Measurements from ENCODE around the gene MAGEA11.
"Not testable (repeated sequence)": the region's sequence is repeated elsewhere in the genome, so short reads cannot be mapped to it uniquely, and the experiment has no call there.

MAGEA11 gene, protein sequence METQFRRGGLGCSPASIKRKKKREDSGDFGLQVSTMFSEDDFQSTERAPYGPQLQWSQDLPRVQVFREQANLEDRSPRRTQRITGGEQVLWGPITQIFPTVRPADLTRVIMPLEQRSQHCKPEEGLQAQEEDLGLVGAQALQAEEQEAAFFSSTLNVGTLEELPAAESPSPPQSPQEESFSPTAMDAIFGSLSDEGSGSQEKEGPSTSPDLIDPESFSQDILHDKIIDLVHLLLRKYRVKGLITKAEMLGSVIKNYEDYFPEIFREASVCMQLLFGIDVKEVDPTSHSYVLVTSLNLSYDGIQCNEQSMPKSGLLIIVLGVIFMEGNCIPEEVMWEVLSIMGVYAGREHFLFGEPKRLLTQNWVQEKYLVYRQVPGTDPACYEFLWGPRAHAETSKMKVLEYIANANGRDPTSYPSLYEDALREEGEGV

DNA sequence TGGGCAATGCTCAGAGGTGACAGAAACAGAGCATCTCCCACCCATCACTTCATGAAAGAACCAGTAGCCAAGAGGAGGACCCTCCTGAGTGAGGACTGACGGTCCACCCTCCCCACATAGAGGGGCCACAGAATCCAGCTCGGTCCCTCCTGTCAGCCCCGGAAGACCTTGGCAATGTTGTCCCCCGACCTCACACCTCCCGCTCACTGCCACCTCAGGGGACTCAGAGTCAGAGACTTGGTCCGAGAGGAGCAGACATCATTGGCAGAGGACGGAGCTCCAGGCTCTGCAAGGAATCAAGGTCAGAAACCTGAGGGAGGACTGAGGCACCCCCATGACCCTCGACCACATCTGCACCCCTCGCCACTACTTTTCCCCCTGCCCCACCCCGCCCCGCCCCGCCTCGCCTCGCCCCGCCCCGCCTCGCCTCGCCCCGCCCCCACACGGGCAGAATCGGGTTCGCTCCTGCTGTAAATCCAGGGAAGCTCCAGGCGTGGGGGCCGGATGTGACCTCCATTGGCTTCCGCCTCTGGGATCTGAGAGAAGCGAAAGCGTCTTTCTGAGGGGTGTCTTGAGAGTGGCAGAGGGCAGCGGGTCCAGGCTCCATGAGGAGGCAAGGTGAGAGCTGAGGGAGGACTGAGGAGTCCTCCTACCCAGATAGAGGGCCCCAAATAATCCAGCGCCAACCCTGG is at the start of gene MAGEA11:
MAGEA11 (plus strand) TSS at position 516 of the 692 bp plus-strand sequence. CDS start 1,100 bp downstream, outside the sequence.
- DNase-seq: no peak

DNA sequence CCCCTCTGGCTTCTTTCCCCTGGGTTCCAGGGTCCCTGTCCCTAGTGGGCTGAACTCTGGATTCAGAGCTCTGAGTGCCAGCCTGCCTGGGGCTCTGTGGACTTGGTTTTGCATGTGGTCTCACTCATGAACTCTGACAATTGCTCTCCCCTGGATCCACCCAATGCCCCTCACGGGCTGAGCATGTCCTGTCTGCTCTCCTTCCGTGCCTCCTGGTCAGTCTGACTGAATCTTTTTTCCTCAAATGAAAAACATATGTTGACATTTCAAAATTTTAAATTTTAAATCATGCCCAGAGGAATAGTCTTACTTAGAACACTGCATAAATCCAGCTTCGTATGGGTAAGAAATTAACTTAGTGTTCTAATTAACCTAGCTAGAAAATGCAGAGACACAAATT is 36.8 kb upstream of the MAGEA11 start:
- not testable (repeated sequence) for DNase-seq

DNA sequence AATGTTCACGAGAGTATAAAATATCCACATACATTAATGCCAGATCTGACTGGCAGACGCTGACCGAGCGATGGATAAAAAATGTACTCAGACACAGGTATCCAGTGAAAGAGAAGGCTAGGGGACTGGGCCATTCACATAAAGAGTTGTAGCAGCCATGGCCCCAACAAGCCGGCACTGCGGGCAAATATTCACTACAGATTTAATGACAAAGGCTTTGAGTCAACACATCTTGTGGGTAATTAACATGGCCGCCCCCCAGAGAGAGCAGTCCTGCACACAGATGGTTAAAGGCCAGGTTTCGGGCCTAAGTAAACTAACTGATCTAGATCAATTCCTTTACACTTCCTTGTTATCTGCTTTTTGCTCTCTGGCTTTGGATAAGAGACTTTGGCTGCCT is 36.3 kb upstream of the MAGEA11 start:
- not testable (repeated sequence) for DNase-seq

DNA sequence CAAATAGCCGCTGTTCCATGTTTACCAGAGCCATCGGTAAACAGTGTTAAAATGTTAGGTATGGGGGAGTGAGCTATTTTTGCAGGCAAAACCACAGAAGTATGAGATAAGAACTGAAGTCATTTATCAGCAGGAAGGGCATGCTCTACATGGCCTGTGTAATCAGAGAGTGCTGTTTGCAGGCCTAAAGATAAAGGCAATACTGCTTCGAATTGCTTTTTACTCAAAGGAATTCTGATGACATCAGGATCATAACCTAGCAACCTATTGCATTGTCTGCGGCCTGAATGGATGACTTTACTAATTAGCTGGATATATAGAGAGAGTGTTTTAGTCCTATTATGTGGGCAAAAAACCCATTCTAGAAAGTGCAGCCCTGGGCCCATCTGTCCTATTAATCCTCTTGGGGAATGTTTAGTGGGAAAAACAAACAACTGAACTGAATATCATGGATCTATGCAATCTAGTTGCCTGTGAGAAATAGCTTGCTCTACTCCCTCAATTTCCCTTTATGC is 32.6 kb upstream of the MAGEA11 start:
- DNase-seq: not testable (repeated sequence)

DNA sequence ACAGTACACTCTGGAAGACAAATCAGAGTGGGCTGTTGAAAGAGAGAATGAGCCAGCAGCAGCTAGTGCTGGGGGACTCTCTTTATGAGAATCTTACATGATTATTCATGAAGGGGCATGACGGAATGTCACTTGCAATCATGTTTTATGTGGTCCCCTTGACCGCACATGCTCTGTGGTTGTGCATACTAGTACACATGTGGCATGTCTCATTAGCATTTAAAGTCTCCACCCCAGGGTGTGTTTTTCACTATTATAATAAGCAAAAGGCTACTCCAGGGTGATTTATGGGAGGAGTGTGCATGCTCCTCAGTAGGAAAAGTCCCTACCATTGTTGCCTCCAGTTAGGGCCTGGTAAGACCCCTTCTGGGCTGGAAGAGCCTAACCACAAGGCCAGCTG is 30.7 kb upstream of the MAGEA11 start:
- DNase-seq: no peak

DNA sequence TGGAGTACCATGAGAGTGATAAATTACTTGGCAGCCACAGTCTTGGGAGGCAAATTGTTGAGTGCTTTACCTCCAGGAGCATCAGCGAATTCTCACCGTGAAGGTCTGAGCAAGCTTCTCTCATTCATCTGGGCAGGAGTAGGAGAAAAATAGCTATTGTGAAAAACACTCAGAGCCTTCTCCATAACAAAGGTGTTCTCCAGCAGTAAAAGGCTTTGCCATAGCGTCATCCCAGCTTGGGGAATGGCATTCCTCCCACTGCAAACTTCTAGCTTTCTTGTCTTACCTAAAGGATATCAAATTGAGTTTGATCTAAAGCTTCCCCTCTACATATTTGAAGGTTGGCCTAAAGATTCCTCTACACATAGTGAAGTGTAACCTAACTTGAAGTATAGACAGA is 29.8 kb upstream of the MAGEA11 start:
- no peak for DNase-seq

DNA sequence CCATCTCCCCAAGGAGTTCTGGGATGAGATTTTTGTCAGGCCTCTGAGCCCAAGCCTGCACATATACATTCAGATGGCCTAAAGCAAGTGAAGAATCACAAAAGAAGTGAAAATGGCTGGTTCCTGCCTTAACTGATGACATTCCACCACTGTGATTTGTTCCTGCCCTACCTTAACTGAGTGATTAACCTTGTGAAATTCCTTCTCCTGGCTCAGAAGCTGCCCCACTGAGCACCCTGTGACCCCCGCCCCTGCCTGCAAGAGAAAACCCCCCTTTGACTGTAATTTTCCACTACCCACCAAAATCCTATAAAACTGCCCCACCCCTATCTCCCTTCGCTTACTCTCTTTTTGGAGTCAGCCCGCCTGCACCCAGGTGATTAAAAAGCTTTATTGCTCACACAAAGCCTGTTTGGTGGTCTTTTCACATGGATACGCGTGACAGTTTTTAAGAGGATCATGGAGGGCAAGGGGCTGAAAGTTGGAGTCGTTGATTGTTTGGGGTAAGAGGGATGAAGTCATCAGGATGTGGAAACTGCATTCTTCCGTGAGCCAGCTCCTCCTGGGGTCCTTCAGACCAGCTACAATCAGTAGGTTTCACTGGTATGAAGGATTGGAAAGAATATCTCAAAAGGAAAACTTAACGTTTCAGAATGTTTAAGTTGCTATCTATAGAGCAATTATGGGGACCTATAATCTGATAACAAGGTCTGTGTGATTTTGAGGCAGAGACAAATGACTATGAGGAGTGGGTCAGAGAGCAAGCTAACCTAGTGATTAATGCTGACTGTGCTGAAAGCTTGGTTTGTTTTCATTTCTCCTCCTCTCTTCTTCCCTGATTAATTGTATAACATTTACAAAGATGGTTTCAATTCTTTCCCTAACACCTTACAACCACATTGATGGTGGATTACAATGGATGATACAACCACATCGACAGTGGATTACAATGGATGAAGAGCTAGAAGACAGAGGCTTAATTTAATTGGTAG is 28.6 kb upstream of the MAGEA11 start:
- DNase-seq: no peak

DNA sequence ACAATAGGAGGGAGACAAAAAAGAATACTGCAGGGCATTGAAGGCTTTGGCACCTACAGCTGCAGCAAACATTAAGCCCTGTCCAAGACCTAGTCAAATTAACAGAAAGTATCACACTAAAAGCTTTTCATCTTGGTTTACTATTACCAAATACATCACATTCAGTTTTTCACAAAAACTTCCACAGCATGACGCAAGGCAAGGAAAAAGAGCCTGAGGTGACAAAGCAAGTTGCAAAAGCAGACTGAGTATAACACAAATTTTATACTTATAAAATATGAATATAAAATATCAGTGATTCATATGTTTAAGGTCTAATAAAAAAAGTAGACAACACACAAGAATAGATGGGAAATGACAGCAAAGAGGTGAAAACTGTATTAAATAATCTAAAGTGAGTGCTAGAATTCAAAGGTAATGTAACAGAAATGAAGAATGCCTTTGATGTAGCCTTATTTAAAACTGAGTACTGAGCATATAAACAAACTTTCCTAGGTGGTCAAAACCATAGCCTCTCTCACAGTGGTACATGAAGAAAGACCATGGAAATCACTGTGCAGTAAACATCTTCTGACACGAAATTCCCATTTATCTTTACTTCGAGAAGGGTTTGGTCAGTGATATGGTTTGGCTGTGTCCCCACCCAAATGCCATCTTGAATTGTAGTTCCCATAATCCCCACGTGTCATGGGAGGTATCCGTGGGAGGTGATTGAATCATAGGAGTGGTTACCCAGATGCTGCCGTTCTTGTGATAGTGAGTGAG is 27.7 kb upstream of the MAGEA11 start:
- DNase-seq: no peak

DNA sequence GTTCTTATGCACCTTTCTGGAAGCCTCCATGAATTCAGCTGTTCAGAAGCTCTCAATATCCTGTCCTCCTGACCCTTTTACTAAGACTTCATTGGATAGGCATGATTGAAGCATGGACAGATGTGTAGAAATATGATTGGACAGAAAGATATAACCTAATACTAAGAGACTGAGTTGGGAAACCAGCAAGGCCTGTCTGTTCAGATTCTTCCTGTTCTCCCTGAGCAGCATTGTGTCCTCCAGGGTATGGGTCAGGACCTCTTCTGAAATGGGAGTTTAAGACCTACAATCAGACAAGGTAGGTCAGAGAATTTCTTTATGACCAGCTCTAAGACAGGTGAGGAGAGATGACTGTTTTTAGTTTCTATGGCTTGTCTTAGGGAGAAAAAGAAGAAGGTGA is 23.9 kb upstream of the MAGEA11 start:
- DNase-seq: no peak

DNA sequence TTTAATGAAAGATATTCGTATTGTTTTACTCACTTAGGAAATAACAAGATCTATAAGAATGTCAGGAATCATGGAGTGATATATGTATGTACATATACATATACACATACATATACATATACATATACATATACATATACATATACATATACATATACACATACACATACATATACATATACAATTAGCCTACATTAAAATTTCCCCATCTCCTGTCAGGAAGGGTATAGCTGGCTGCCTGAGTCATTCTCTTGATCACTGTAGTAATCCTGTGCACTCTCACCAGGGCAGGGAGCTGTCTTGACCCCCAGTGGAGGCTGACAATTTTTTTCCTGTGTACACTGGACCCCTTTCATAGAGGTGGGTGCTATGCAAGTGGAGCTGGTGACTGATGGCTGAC is 23.3 kb upstream of the MAGEA11 start:
- DNase-seq: no peak

DNA sequence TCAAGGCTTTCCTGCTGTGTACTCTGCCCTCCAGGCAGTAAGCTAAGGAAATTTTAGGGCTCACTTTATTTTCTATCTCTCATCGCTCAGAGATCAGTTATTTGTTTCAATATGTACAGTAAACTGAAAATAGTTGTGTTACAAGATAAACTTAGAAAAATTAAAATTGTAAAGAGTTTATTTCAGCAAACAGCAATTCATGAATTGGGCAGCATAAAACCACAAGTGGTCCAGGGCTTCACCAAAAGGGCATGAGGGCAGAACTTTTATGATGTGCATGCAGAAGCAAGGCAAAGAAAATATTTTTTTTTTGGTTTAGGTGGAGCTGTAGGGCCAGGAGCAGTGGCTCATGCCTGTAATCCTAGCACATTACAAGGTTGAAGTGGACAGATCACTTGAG is 20.1 kb upstream of the MAGEA11 start:
- DNase-seq: no peak

DNA sequence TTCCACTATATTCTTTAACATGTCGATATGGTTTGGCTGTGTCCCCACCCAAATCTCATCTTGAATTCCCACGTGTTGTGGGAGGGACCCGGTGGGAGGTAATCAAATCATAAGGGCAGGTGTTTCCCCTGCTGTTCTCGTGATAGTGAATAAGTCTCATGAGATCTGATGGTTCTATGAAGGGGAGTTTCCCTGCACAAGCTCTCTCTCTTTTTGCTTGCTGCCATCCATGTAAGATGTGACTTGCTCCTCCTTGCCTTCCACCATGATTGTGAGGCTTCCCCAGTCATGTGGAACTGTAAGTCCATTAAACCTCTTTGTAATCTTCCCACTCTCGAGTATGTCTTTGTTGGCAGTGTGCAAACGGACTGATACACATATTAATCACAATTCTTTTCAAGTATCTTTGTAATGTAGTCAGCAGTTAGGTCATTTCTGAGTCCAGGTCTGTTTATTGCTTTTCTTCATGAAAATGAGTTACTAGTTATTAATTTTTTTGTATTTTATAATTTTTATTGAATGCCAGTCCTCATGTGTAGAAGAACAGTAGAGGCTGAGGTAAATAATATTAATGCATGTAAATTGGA is 19.1 kb upstream of the MAGEA11 start:
- not testable (repeated sequence) for DNase-seq

DNA sequence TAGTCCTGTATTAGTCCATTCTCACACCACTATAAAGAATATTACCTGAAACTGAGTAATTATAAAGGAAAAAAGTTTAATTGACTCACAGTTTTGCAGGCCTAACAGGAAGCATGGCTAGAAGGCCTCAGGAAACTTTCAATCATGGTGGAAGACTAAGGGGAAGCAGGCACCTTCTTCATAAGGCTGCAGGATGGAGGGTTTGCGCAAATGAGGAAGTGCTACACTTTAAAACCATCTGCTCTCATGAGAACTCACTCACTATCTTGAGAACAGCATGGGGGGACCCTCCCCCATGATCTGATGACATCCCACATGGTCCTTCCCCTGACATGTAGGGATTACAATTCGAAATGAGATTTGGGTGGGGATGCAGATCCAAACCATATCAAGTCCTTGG is 12.1 kb upstream of the MAGEA11 start:
- no peak for DNase-seq

DNA sequence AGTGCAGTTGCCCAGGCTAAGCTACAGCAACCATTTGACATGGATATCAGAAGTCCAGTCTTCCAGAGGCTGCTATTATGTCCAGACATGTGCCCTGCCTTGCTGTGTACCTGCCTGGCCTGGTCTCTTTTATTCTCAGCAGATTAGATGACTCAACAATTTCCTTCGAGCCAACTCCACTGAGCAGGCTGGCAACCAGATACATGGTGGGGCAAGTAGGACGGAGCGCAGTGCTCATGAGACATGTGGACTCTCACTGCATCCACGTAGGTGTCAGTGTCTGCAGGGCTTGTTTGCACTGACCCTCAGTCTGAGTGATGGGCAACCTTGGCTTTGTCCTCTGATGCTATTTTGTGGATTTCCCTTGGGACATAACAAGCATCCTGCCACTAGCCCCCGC is 7.2 kb upstream of the MAGEA11 start:
- DNase-seq: no peak

DNA sequence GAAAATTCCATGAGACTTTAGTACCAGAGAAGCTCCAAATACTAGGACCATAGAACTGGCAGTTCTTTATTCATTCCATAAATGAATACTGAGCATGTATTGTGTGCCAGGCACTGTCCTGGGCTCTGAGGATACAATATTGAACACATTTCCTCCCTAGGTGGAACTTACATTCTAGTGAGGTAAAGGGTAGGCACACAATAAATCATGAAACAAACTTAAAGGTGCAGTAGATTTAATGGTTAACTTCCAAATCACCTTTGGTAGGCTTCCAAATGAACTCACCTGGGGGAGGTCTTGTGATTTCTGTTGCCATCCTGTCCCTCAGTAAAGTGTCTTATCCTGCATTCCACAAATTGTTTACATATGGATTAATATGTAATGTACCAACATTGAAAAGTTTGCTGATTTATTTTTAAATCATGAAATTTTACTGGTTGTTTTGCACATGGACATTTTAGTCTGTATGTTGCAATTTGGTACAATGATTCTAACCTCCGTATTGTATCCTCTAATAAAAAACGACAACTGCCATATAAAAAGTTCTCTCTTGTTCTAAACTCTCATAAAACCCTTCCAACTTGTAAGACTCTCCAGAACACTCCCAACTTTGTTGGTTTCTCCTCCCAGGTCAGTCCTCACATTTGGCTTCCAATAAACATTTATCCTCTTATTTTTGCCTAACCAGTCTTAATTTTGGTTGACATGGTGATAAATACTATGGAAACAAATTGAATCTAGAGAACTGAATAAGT is 4.5 kb upstream of the MAGEA11 start:
- no peak for DNase-seq

DNA sequence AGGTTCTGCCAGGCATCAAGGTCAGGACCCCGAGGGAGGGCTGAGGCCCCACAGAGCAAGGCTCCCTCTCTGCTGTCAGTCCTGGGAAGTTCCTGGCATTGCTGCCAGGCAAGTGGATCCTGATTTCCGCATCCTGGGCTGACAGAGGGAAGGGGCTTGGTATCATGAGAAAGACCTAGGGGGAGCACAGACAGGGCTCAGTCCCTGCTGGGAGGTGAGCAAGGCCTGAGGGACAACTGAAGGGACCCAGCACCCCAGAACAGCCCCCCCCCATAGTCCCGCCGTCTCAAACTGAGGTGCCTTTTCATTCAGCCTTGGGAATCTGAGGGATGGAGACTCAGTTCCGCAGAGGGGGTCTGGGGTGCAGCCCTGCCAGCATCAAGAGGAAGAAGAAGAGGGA is 971 bp downstream of the MAGEA11 start:
- DNase-seq: no peak

DNA sequence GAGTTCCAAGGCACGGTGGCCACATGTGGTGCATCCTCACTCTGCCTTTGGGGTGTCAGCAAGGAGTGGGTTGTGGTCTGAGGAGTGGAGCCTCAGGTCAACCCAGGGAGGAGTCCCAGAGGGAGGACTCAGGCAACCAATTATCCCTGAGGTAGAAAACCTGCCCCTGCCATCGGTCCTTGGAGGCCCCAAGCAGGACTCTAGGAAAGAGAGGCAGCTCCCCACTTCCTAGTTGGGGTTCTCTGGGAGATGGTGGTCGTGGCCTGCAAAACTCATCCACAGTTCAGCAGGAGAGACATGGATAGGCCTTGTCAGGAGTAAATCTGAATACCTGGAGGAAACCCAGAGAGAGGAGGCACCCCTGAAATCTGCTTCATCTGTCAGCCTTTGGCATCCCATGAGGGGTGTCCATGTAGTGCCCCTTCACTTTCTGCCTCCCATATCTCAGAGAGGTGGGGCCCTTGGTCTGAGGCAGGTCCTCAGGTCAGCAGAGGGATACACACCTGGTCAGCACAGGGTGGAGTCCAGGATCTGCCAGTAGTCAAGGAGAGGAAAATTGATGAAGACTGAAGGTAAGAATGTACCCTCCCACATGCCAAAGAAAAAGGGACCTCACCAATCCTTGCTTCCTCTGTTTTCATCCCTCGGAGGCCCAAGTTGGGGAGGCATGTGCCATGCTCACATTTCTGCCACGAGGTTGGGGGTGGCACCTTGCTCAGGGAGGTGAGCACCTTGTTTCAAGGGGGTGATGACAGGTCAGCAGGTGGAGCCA is 1.6 kb downstream of the MAGEA11 start:
- no peak for DNase-seq

DNA sequence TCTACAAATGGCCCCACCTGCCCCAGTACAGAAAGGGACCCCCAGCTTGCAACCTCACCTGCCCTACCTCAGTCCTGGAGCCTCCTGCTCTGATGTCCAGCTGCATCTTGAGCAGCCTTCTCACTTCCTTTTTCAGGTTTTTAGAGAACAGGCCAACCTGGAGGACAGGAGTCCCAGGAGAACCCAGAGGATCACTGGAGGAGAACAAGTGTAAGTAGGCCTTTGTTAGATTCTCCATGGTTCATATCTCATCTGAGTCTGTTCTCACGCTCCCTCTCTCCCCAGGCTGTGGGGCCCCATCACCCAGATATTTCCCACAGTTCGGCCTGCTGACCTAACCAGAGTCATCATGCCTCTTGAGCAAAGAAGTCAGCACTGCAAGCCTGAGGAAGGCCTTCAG is 3.6 kb downstream of the MAGEA11 start:
- DNase-seq: no peak

DNA sequence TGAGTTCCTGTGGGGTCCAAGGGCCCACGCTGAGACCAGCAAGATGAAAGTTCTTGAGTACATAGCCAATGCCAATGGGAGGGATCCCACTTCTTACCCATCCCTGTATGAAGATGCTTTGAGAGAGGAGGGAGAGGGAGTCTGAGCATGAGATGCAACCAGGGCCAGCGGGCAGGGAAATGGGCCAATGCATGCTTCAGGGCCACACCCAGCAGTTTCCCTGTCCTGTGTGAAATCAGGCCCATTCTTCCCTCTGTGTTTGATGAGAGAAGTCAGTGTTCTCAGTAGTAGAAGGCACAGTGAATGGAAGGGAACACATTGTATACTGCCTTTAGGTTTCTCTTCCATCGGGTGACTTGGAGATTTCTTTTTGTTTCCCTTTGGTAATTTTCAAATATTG is 4.8 kb downstream of the MAGEA11 start:
- DNase-seq: no peak

DNA sequence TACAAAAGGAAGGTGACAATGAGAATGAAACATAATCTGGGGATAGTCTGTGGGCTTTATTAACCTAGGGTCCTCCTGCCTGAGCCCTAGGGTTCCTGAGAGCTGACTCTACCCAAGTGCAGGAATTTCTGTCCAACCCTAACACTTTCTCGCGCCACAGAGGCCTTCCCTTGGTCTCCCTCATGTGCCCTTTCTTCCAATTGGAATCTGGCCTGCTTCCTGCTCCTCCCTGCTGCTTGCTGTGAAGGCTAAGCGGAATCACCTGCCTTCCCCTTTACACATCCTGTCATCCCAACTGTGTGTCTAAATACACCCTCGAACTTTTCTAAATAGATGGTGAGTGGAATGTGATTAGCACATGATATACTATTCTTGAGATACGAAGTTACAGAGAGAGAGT is 5.9 kb downstream of the MAGEA11 start:
- DNase-seq: no peak
